HG03571 (cell line): ENCODE data around the gene SLC49A3.
"Not testable (repeated sequence)": the region's sequence is repeated elsewhere in the genome, so short reads cannot be mapped to it uniquely, and the experiment has no call there.

Experiments
- ATAC-seq: cut with Tn5 transposase; IDR thresholded peaks from one replicate; pipeline ENCODE4 v1.9.1; 2021; ENCODE audit not compliant: unreplicated experiment

The SLC49A3 gene

DNA sequence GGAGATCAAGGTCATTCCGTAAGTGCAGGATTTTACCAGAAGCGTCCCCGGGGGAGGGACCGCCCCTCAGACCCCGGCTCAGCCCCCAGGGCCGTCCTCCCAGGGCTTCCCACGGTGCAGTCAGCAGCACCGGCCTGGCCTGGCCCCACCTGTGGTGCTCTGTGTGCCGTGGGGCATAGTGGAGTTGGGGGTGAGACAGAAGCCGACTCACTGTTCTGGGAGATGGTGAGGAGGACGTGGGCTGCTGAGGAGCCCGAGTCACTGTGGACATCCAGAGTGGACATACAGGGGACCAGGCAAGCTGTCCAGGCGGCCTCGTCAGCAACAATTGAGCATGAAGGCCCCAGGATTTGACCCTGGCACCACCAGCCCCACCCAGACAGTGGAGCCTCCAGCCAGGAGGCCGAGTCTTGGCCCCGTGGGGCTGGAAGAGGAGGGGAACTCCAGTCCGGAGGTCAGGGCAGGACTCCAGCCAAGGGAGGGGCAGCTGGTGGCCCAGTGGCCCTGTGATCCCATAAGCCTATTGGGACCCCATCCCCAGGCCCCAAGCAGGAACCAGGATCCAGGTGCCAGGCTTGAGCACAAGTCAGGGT is 34.0 kb downstream of the SLC49A3 start:
- no peak for ATAC-seq

DNA sequence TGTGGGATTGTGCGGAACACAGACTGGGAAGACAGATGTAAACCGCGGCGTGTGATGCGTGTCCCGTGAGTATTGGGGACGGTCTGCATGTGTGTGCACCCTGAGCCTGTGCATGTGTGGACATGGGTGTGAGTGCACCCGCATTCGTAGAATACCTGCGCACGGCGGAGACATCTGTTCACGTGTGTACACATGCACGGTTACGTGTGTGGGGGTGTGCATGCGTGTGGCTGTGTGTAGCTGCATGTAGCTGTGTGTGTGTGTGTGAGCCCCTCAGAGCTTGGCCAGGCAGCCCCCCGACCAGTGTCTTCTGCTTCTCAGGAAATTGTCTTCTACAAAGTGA is 34.5 kb downstream of the SLC49A3 start:
- ATAC-seq, result no peak

DNA sequence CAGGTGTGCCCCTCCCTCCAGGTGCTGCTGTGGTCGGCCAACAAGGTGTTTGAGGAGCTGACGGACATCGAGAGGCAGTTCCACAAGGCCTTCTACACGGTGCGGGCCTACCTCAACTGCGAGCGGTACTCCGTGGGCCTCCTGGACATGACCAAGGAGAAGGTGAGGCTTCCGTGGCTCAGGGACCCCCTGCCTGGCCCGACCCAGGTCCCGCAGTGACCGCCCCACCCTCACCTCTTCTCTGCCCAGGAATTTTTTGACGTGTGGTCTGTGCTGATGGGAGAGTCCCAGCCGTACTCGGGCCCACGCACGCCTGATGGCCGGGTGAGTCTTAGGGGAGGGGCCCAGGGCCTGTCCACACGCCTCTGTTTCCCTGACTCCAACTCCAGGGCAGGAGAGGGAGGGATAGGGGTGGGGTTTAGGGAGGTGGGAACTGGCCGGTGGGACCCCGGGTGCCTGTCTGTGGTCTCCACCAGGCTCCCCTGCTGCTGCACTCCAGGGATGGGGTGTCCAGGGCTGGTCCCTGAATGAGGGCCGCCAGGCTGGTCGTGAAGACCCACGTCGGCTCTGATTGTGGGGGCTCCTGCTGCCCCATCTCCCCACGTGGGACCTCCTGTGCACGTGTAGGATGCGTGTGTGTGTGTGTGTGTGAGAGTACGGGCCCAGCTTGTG is 35.0 kb downstream of the SLC49A3 start:
- ATAC-seq, result no peak

DNA sequence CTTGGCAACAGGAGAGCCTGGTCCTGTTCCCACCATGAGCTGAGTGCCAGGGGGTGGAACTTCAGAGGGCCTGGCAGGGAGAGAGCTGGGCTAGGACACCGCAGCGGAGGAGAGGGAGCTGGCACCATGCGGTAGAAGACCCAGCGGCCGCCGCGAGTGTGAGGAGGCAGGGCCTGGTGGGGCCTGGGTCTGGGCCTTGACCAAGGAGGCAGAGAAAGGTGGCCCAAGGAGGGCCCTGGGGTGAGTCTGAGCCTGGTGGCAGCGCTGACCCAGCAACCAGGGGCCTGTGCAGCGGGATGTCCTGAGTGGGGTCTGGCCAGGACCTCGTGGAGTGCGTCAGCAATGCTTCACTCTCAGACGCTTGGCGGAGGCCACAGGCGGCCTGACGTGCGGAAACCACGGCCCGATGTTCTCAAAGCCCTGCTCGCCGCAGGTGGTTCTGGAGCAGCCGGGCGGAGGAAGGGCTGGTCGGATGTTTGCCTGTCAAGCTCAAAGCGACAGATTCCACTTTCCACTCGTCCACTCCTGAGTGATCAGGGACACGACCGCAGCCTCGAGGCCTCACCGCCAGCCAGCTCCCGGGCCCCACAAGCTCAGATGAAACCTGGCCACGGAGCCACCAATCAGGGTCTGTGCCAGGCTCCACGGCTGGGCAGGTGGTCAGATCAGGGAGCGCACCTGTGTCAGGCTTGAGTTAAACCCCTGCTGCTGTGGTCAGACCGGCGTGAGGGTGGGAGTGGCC is 35.7 kb downstream of the SLC49A3 start:
- no peak for ATAC-seq

DNA sequence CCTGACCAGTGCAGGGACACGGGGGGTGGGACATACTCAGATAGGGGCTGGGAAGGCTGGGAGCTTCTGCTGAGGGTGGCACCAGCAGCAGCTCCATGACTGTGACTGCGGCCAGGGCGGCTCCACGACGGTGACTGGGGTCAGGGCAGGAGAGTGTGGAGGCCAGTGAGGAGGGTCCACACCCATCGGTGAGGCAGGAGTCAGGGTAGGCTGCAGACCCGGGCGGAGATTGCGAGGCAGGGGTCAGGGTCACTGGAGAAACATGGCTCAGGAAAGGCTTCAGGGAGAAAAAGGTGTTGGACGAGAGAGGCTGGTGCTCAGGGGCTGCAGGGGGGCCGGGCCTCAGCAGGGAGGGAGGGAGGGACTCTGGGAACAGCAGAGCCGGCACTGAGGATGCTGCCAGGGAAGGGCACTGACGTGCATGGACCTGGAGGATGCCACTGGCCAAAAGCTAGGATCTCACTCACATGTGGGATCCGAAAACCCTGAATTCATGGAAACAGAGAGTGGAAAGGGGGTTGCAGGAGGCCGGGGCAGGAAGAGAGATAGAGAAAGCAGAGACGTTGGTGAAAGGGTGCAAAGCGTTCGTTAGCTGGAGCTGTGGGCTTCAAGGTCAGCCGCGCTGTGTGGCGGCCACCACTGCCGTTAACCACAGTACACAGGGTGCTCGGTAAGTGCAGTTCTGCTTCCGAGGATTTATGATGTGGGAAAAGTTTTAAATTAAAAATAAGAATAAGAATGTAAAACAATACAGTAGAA is 36.9 kb downstream of the SLC49A3 start:
- no peak for ATAC-seq

DNA sequence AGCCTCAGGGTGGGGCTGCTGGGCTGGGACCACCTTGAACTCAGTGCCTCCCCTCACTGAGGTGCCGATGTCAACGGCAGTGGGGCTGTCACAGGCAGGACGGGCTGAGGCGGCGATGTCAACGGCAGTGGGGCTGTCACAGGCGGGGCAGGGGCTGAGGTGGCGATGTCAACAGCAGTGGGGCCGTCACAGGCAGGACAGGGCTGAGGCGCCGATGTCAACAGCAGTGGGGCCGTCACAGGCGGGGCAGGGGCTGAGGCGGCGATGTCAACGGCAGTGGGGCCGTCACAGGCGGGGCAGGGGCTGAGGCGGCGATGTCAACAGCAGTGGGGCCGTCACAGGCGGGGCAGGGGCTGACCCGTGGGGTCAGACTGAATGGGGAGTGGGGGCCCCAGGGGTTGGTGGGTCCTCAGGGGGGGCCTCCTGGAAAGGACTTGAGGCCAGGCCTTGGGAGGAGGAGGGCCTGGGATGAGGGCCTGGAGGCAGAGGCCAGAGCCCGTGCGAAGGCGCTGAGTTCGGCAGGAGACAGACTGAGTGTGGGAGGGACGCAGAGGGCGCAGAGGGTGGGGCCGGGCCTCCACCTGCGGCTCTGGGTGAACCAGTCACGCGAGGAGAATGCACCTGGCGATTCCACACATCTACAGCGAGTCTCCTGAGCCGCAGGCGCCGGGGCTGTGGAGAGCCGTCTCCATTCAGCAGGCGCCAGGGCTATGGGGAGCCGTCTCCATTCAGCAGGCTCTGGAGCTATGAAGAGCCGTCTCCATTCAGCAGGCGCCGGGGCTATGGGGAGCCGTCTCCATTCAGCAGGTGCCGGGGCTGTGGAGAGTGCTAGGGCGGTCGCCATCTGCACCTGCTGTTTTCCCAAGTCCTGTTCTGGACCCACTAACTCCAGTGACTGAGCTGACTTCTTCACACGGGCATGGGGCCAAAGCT is 37.7 kb downstream of the SLC49A3 start:
- ATAC-seq, result no peak

DNA sequence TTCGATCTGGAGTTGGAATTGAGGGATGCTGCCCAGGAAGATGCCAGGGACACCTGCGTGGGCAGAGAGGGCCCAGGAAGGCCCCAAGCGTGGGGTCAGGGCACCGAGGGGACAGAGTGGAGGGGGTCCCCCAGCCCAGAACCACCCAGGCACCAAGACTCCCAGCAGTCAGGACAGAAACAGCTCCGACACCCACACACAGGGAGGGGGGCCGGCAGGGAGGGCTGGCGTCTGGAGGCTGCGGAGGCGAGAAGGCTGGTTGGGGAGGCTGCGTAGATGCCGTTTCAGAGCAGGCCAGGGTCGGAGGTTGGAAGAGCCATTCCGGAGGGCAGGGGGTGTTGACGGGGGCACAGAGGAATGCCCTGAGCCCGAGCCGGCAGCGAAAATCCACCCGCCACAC is 38.5 kb downstream of the SLC49A3 start:
- no peak for ATAC-seq

DNA sequence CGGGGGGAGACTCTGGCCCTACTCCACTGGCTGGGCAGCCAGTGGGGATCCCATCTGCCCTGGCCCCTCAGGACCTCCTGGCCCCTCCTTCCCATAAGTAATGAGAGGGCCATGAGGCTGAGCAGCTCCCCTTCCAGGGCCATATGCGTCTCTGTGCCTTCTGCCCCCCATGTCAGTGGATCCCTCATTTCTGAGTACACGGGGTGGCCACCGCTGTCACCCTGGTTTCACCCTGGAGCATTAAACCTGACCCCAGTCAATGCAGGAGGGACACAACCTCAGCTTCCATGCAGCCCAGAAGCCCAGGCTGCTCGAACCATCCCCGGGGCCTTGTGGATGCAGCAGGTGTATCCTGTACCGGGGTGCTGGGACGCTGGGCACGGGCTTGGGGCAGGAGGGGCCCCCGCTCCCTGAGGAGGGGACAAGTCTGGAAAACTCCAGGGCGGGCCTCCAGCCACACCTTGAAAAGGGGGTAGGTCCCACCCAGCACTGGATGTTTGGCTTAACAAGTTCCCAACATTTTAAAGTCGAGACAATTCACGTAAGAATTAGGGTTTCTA is 39.1 kb downstream of the SLC49A3 start:
- no peak for ATAC-seq

DNA sequence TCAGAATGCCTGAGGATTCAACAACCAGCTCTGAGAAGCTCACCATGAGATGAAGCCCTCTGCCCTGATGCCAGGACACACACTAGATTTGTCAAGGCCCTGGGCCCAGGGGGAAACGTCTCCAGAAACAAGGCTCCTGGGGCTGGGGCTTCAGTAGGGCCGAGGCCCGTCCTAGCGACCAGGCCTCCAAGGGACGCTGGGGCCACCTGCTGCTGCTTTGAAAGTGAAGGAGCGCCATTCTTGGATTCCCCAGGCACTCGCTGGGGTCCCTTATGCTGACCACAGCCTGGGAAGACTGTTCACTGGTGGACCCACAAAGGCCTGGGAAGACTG is 39.7 kb downstream of the SLC49A3 start:
- no peak for ATAC-seq

DNA sequence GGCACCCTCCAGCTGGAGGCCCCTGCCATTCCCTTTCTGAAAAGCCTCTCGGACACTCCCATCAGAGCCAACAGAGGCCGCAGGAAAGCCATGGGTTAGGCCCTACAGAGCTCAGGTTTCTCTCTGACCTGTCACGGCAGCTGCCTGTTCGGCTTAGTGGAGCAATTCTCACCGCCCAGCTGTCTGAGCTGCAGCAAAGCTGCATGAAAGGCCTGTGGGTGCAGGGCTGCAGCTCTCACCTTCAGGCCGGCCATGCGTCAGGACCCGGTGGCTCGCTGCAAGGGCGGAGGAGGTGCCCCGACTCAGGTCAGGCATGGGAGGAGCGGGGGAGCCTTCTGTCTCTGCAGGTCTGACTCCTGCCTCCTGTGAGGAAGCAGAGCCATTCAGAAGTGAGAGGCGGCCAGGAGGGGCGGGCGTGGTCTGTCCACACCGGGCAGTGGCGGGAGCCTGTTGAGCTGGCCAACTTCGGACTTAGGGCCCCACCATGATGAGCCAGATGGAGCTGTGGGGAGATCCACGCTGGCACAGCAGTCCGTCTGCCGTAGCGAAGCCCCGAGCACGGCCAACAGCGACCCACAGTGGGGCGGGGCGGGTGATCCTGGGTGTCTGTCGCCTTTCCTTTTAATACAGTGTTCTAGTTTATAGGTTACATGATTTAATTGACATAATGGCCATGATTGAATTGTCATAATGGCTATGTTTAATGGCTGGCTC is 40.2 kb downstream of the SLC49A3 start:
- ATAC-seq, result no peak

DNA sequence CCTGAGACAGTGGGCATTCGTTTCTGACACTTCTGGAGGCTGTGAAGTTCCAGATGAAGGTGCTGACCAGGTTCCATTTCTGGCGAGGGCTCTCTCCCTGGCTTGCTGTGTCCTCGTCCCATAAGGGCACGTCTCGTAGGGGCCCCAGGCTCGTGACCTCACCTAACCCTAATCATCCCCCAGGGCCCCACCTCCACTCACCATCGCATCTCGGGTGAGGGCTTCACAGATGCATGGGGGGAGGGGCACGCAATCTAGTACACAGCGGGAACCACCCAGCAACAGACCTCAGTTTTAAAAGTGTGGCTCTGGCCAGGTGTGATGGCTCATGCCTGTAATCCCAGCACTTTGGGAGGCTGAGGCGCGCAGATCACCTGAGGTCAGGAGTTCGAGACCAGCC is 41.5 kb downstream of the SLC49A3 start:
- ATAC-seq, result no peak

DNA sequence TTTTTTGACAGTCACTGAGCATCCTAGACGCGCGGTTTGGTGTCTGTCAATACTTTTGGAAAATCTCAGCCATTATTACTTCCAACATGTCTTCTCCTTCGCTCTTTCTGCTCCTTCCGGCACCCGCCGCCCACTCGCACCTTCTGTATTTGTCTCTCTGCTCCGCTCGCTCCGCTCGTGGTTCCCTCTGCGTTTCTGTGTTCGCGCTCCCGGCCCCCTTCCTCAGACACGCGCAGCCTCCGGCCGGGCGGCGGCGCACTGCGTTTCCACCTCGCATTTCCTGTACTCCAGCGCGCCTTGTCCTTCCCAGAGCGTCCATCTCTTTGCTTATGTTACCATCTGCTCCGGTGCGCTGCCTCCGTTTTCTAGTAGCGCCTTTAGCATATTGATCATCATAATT is 42.5 kb downstream of the SLC49A3 start:
- ATAC-seq, result no peak

DNA sequence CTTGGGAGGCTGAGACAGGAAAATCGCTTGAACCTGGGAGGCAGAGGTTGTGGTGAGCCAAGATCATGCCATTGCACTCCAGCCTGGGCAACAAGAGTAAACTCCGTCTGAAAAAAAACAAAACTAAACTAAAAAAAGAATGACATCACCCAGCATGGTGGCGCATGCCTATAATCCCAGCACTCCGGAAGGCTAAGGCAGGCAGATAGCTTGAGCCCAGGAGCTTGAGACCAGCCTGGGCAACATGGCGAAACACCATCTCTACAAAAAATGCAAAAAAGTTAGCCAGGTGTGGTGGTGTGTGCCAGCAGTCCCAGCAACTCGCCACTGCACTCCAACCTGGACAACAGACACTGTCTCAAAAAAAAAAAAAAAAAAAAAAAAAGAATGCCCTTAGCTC is 46.6 kb downstream of the SLC49A3 start:
- not testable (repeated sequence) for ATAC-seq

DNA sequence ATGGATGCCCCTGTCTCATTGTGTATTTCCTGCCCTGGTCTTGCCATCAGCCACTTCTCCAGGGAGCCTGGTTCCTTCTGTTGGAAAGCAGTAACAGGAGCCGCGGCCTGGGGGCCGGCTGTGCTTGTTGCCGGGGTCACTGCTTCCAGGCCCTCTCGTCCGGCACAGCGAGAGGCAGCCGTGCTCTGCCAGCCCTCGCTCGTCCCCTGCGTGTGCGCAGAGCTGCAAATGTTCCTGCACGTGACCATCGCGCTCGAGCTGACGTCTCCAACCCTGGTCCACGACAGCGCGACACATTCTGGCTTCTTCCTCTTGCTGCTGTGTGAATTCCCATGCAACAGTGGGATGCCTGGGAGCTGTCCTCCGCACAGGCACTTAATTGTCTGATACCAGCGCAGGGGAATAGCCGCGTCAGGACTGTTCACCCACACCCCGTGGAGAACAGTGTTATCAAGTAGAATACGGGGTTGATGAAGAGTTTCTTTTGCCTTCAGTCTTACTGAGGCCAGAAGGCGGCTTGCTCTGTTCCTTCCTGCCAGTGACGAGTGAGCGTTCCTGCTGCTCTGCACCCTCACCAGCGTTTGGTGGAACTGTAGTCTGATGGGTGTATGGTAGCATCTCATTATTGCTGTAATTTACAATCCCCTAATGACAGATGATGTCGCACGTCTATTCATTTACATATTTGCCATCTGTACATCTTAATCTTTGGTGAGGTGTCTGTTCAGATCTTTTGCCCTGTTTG is 51.2 kb downstream of the SLC49A3 start:
- no peak for ATAC-seq

DNA sequence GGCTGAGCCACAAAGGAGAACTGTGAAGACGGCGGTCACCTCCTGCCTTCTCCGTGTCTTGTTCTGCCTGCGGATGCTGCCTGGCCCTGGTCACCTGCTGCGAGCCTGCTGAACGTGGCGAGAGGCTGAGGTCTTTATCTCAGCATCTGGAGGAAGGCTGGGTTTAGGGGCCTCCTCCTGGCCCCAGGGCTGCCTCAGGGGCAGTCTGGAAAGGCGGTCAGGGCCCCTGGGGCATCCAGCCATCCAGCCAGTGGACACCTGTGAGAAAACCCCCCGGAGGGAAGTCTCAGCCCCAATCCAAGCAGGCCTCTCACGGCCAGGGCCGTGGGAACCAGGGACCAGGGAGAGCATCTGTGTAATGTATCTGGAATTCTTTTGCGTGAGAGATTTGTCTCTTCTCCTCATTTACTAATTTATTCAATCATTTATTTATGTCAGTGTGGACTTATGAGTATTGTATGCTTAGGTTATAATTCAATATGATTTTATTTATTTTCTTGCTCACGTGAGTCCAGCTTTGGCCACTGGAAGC is 52.3 kb downstream of the SLC49A3 start:
- no peak for ATAC-seq

DNA sequence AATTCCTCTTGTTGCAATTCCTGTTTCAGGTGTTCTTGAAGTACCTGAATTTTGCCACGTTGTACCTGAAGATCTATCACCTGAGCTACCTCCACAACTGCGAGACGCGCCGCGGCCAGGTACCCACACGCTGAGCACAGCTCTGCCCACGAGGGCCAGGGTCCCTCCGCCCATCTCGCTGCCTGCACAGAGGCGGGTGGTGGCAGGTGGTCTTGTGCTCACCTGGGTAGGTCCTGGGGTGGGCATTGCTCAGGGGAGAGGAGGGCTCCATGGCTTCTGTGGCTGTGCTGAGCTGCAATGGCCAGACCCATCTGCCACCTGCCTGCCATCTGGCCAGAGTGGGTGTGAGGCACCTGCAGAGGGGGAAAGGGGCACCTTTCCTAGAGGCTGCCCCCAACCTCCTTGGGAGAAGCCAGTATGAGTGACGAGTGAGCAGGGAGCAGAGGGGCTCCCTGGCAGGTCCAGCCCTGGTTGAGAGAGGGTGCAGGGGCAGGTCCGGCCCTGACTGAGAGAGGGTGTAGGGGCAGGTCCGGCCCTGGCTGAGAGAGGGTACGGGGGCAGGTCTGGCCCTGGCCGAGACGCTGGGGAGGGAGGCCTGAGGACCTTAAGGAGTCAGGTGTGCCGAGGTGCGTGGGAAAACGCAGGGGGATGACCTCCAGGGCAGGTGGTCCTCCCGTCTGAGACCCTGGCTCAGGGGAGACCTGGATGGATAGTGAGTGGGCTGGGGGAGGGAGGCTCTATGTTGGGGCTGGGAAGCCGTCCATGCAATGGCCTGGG is 52.9 kb downstream of the SLC49A3 start:
- ATAC-seq, result no peak

DNA sequence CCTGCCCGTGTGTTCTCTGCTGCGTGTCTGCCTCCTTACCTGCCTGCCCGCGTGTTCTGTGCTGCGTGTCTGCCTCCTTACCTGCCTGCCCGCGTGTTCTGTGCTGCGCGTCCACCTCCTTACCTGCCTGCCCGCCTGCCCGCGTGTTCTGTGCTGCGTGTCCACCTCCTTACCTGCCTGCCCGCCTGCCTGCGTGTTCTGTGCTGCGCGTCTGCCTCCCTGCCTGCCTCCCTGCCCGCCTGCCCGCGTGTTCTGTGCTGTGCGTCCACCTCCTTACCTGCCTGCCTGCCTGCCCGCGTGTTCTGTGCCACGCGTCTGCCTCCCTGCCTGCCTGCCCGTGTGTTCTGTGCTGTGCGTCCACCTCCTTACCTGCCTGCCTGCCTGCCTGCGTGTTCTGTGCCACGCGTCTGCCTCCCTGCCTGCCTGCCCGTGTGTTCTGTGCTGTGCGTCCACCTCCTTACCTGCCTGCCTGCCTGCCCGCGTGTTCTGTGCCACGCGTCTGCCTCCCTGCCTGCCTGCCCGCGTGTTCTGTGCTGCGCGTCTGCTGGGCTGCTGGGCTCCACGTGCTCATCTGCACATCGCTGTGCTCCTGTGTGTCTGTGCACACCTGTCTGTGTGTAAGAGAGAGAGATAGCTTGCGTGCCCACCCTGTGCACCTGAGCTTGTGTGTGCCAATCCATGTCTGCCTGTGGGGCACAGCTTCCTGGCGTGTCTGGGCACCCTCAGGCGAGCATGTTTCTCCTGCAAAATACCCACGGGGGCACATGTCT is 53.7 kb downstream of the SLC49A3 start:
- ATAC-seq, result not testable (repeated sequence)
